GM21723 (cell line): ENCODE measurements around the gene TRAPPC6A.

ENCODE experiments used
- ATAC-seq: cut with Tn5 transposase; IDR thresholded peaks from one replicate; pipeline ENCODE4 v1.9.1; 2021; ENCODE audit warnings: mild to moderate bottlenecking, moderate library complexity; ENCODE audit not compliant: unreplicated experiment

TRAPPC6A gene

DNA sequence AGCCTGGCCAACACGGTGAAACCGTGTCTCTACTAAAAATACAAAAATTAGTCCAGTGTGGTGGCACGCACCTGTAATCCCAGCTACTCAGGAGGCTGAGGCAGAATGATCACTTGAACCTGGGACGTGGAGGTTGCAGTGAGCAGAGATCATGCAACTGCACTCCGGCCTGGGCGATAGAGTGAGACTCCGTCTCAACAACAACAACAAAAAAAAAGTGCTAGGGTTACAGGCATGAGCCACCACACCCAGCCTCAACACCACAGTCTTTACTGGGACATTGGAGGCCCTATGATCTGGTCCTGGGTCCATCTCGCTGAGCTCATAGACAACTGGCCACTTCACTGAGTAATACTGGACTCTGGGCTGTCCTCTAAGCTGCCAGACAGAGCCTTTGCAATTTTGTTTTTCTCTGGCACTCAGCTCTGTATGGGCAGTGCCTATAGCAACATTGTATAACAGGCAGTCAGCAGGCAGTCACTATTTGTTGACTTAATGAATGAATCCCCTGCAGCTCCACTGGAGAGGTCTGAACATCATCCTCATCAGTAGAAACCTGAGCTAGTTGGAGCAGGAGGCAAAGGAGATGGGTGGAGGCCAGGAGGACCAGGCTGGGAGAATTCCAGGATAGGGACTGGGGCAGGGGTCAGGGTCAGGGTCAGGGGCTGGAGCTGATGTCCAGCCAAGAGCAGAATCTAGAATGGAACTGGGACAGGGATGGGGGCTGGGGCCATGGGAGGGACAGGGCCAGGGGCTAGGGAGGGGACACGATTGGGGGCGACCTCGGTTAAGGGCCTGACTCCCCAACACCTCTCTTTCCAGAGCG lies 8.7 kb upstream of the TRAPPC6A start:
- no peak for ATAC-seq

DNA sequence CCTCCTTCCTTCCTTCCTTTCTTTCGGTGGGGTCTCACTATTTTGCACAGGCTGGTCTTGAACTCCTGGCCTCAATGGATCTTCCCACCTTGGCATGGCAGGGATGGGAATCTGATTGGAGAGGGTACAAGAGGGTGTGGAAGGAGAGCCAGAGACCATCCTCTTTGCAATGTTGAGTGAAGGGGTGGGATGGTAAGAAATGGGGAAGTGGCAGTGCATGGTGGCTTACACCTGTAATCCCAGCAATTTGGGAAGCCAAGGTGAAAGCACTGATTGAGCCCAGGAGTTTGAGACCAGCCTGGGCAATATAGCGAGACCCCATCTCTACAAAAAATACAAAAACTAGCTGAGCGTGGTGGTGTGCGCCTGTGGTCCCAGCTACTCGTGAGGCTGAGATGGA lies 6.1 kb upstream of the TRAPPC6A start:
- ATAC-seq, result no peak

DNA sequence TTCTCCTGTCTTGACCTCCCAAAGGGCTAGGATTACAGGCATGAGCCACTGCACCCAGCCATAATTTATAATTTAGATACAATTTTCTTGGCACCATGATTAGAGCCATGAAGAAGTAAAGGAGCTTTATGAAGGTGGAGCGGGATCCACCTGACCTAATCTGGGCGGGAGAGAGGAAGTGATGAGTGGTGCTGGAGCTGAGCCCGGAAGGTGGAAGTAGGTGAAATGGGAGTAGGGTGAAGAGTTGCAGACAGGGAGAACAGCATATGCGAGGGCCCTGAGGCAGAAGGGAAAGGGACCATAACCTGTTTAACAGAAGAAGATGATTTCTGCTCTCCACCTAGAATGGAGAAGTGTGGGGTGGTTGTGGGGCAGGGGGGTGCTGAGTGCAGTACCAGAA lies 4.7 kb upstream of the TRAPPC6A start:
- ATAC-seq, result no peak

DNA sequence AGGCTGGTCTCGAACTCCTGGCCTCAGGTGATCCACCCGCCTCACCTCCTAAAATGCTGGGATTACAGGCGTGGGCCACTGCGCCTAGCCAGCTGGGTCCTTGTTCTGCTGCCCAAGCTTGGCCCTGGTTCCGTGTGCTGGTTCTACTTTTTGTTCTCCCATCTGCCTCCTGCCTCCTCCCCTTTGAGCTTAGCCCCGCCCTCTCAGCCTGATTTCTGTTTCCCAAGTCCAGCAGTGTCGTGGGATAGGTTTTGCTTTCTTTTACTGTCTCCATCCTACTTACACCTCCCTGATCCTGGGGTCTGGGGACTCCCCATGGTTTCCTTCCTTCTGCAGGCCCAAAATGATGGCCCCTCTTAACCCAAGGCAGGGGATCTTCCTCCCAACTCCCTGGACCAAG lies 2.9 kb upstream of the TRAPPC6A start:
- ATAC-seq, result no peak

DNA sequence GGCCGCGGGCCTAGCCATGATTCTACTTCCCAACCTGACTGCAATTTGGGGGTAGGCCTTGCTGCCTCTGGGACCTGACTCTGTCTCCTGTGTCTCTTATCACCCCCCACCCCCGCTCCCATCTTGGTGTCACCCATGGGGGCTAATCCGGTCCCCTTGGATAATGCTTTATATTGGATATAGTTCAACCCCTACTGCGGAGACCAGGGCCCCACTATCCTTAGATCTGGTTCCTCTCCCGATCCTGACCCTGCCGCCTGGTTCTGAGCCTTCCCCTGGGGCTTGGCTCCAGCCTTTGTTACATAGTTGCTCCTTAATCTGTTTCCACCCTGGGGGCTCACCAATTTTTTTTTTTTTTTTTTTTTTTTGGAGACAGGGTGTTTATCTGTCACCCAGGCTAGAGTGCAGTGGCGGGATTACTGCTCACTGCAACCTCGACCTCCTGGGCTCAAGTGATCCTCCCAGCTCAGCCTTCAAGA lies 1.9 kb upstream of the TRAPPC6A start:
- ATAC-seq, result no peak

DNA sequence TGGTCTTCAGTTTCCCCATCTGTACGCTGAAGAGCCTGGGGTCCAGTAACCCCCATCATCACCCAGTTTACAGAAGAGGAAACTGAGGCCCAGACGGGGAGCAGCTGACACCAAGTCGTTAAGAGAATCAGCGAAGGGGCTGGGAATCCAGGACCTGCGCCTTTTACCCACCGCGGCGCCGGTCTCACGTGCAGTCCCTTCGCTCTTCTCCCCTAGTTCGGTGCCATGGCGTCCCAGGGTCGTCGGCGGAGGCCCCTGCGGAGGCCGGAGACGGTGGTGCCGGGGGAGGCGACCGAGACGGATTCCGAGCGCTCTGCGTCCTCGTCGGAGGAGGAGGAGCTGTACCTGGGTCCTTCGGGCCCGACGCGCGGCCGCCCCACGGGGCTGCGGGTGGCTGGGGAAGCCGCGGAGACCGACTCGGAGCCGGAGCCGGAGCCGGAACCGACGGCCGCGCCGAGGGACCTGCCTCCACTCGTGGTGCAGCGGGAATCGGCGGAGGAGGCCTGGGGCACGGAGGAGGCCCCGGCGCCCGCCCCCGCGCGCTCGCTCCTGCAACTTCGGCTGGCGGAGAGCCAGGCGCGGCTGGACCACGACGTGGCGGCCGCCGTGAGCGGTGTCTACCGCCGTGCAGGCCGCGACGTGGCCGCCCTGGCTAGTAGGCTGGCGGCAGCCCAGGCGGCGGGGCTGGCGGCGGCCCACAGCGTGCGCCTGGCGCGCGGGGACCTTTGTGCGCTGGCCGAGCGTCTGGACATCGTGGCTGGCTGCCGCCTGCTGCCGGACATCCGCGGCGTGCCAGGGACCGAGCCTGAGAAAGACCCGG lies 1.2 kb upstream of the TRAPPC6A start:
- peak; percentile 7 for ATAC-seq

DNA sequence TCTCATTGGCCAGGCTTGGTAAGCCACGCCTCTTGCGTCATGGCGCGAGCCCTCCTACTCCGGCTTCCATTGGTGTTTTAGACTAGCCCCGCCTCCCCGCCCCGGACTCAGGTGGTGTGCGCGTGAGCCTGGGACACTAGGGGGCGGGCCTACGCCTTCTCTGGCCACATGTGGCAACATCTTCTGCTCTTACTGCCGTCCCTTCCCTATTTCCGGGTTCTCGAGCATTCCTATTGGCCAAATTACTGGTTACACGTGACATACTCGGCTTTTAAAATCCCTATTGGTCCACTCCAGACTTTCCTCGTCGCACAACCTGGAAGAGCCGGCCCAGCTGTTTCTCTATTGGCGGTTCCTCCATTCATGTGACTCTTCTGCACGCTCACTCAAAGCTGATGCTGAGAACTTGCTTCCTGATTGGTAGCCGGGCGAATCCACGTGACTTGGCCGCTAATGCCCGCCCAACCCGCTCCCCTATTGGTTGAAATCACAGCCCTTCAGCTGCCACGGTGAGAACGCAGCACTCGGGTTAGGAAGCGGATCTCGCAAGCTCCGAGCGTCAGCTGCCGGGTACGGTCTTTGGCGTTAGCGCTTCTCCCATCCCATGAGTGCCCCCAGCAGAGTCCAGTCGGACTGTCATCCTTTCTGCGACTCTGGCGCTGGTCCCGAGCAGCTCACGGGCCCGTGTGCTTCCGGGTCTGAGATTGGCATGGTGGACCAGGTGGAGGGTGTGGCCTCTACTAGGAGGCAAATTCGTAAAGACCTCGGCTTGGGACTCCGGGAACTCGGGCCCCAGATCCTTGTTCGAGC lies 430 bp upstream of the TRAPPC6A start, which contains the start of gene BLOC1S3:
TSS of gene BLOC1S3 (plus strand) at position 523 of the 810 bp plus-strand sequence. CDS start 513 bp downstream, outside the sequence.
- peak; percentile 76 for ATAC-seq

DNA sequence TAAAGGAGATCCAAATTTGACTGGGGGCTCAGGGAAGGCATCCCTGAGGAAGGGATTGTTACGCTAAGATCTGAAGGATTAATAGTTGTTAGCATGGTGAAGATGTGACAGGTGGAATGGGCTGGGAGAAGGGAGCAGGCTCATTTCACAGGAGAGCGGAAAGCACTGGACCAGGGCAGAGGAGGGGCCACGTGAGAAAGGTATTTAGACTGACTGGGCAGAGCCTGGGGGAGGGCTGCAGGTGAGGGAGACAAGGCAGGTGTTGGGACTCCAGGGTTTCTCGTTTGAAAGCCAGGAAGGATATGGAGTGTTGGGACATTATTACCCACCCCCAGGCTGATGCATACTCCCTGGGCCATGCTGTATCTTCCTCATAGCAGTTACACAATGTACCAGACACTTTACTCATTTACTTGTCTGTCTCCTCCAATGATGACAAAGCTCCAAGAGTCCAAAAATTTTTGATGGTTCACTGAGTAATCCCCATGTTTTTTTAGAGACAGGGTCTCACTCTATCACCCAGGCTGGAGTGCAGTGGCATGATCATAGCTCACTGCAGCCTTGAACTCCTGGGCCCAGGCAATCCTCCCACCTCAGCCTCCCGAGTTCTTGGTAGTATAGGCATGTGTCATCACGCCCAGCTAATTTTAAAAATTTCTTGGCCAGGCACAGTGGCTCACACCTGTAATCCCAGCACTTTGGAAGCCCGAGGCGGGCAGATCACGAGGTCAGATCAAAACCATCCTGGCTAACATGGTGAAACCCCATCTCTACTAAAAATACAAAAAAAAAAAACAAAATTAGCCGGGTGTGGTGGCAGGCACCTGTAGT lies 2.3 kb downstream of the TRAPPC6A start:
- ATAC-seq, result no peak

DNA sequence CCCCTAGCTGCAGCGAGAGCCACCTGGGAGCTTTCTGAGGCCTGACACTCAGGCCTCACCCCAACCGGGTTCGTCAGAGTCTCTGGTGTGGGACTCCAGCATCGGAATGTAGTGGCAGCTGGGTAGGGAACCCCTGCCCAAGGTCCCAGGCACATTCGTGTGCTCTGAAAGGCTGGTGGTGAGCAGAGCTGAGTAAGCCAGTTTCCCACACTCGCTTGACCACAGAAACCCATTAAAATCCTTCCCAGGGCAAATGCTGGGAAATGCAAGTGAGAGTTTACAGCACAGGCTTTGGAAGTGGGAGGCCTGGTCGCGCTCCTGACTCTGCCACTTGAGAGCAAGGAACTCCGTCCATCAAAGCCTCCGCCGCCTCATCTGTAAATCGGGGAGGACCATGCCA lies 4.2 kb downstream of the TRAPPC6A start:
- no peak for ATAC-seq

DNA sequence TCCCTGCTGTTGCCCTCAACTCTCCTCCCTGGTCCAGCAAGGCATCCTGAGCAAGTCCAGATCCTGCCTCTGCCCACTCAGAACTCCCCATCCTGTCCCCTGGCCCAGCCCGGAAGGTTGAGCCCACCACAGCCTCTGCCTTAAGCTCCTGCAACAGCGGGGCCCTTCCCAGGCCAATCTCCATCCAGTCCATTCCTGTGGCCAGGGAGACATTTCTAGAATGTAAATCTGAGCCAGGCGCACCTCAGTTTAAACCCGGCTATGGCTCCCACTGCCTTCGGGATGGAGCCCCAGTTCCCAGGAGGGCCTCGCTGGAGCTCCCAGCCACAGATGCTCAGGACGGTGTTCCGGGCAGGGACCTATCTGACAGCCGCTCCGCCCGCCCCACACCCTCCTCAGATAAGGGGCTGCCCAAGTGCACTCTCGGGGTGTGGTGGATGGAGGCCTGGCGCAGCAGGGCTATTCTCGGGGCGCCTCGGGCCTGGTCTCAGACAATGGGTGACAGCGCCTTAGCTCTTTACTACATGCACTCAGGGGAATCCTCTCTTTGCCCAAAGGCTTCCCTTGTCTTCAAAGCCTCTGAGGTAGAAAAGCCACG lies 5.3 kb downstream of the TRAPPC6A start:
- no peak for ATAC-seq

DNA sequence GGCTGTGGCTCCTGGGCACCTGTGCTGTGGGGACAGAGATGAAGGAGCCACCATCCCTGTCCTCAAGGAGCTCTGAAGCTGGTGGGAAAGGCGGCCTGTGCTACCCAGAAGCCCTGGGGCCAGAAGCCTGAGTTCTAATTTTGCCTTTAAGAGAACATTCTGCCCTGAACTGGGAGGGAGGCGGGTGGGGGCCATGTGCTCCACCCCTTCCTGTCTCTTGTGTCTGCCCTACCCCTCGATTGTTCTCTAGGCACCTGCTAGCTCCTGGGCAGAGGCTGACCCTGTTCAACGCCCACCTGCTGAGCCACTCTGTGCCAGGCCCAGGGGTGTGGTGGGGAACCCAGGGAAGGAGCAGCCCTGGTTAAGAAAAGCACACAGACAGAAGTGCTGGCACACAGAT lies 5.9 kb downstream of the TRAPPC6A start:
- no peak for ATAC-seq

DNA sequence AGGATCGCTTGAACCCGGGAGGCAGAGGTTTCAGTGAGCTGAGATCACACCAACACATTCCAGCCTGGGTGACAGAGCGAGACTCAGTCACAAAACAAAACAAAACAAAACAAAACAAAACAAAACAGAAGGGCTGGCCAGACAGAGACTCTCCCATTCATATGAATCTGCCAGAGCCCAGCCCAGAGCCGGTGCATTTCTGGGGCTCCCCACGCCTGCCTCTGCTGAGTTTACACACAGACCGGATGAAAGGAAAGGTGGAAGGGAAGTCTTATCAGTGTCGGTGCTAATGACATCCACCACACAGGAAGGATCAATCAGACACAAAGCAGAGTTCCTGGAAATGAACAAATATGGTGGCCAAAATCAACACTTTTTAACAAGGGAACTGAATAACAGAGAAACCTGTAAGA lies 6.8 kb downstream of the TRAPPC6A start:
- ATAC-seq, result no peak

DNA sequence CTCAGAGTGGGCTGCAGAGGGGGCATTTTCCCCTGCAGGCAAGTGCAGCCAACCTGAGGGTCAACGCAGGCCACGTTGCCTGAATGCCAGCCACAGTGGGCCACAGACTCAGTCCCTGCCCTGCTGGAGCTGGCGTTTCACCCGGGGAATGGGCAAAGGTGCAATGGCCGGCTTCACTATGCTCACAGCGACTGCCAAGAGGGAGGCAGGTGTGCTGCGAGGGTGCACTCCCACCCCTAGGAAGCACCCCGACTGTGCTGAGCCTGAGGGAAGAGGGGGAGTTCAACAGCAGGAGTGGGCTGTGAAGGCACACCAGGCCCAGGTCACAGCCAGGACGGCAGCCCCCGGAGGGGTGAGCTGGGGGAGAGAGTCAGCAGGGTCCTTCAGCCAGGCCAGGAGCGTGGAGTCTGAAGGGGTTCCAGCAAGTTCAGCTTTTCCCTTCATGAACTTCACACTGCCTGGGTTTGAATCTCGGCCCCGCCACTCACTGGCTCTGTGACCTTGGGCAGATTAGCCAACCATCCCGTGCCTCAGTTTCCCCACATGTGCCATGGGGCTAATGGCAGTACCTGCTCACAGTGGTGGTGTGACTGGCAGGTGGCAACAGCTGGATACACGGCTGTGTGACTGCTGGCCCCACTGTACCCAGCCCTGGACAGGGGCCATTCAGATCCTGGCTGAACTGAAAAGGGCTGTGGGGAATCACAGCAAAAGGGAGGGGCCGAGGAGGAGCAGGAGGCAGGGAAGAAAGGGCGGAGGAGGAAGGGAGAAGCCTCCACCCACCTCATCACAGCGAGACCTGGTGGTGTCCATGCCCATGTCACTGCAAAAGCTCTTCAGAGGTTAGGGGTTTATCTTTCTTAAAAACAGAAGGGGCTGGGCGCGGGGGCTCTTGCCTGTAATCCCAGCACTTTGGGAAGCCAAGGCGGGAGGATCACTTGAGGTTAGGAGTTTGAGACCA lies 7.6 kb downstream of the TRAPPC6A start:
- no peak for ATAC-seq

DNA sequence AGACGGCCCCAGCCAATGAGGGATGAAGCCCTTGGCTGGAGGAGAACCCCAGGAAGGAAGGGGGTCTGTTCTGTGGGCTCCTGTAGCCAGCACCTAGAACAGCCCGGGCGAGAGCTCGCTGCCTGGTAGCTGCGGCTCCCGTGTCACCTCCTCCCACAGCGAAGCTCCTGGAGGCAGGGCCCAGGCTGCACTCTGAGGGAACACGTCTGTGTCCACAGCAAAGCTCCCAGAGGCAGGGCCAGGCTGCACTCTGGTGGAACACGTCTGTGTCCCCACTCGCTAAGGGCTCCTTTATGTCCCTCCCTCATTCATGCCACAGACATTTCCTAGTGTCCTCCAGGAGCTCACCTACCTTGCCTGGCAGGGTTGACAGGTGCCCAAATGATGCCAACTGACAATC lies 8.4 kb downstream of the TRAPPC6A start:
- no peak for ATAC-seq

DNA sequence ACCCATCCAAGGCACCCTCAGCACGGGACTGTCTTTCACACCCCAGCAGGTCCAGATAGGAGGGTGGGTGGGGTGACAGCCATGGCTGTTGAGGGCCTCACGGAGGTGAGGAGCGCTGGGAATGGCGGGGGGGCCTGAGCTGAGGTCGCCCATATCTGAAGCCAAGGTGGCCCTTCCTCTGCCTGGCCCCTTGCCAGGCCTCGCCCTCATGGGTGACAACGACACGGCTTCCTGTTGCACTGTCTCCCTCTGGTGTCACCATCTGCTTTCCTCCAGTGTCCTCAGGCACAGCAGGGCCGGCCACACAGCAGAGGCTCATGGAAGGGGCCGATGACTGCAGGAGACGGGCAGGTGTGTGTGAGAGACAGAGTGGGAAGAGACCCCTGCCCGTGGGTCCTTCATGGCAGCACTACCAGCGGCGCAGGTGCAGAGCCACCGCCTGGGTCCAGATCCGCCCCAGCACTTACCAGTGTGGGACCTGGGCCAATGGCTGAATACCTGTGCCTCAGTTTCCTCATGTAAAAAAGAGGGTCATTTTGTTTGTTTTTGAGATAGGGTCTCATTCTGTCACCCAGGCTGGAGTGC lies 9.2 kb downstream of the TRAPPC6A start:
- ATAC-seq, result no peak

DNA sequence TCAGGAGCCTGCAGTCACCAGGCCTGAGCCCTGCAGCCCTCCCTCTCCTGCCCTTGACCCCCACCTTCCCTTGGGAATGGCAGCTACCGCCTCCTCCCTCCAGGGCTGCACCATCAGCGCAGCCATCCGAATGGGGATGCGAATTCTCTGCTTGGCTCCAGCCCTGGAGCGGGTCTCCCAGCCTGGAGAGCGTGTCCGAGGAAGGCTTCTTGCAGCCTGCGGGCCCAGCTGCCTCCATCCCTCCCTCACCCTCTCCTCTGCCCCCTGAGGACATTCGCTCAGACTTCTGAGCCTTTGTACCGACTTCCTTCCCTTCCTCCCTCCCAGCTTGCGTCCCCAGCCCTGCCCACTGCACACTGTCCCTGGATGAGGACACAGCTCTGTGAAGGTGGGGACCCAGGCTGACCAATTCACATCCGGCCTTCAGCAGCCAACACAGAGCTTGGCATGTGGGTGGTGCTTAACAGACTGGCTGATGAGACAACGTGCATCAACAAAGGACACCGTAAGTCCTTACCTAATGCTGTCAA lies 11.2 kb downstream of the TRAPPC6A start:
- ATAC-seq, result no peak

DNA sequence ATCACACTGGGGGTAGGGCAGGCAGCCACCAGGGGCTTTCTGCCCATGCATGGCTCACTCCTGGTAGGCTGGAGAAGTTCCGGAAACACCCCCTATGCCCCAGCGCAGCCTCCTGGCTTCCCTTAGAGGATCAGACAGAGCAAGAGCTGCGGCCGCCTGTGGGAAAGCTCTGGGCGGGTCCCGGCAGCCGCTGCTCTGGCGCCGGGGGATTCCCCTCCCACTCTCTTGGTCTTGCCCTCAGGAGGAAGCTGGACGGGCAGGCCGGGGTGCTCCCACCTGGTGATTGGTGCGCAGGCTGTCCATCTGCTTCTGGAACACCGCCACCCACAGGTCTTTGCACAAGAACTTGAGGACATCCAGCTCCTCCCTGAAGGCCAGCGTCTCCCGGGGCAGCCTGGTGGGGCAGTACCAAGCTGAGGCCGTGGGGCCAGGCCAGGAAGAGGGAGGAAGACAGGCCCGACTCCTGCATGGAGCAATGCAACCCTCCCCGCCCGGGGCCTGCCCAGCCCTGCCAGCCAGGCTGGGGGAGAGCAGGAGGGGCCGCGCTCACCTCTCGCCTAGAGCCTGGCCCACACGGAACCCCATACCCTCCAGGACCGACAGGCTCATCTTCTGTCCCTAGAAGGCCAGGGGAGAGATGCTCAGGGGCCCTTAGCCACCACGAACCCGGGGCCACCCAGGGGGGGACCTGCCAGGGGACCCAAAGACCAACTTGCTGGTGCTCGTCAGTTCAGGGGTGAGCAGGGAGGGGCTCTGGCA lies 13.3 kb downstream of the TRAPPC6A start:
- ATAC-seq, result peak; percentile 77
